Calu3 (cell line): Measurements from ENCODE around the gene NXPH2. TPM values are rescaled to one million over a fixed set of nuclear protein-coding genes. Genes with fewer than 3 reads are reported as not detected.

Source experiments
- BruUV-seq: library from RNA; stranded (reverse); fragments of 400-500 nt; replicated peaks from 2 replicates; lab custom pipeline; 2021; lab: Mats Ljungman, UMichigan
- CTCF ChIA-PET: fragments of 300-600 bp; sonication (Branson Sonifier 250); formaldehyde crosslinking; loops from one replicate; lab custom pipeline; 2022; ENCODE audit warnings: antibody characterized with exemption; lab: Charles Lee
- DNase-seq: peaks from one replicate; pipeline ENCODE4 v3.0.0; 2022
- H3K27ac Mint-ChIP-seq: one replicate; pipeline ENCODE4 v1.8.0; 2022; ENCODE audit warnings: mixed read lengths; ENCODE audit not compliant: unreplicated experiment
- H3K27me3 Mint-ChIP-seq: one replicate; pipeline ENCODE4 v1.8.0; 2022; ENCODE audit warnings: mixed read lengths; ENCODE audit not compliant: unreplicated experiment
- H3K36me3 Mint-ChIP-seq: one replicate; pipeline ENCODE4 v1.8.0; 2022; ENCODE audit warnings: mild to moderate bottlenecking, moderate library complexity, mixed read lengths; ENCODE audit not compliant: insufficient read depth, unreplicated experiment
- H3K4me1 Mint-ChIP-seq: one replicate; pipeline ENCODE4 v1.8.0; 2022; ENCODE audit warnings: mild to moderate bottlenecking, low read depth, mixed read lengths; ENCODE audit not compliant: unreplicated experiment
- H3K4me3 Mint-ChIP-seq: one replicate; pipeline ENCODE4 v1.8.0; 2022; ENCODE audit warnings: mild to moderate bottlenecking, low read depth, moderate library complexity, mixed read lengths; ENCODE audit not compliant: unreplicated experiment
- H3K9me3 Mint-ChIP-seq: one replicate; pipeline ENCODE4 v1.8.0; 2022; ENCODE audit warnings: low read depth, mixed read lengths; ENCODE audit not compliant: unreplicated experiment
- CTCF ChIP-seq: fragments of 200-600 bp; IDR thresholded peaks from one replicate; pipeline ENCODE4 v1.8.0; 2022; ENCODE audit warnings: antibody characterized with exemption; ENCODE audit not compliant: unreplicated experiment
- intact Hi-C: fragments of 100-400 bp; cut with micrococcal nuclease; formaldehyde crosslinking; loops from one replicate; pipeline ENCODE4 v1.10.0; 2022; ENCODE audit not compliant: unreplicated experiment
- total RNA-seq: library from RNA; stranded (reverse); gene quantifications from 2 replicates; pipeline ENCODE4 v1.2.3, GENCODE V29; 2022

The NXPH2 gene
- total RNA-seq, 1 experiment from 2014 or later: 3.1 TPM

- no peak for DNase-seq
- CTCF ChIA-PET: no interaction called here
- Mint-ChIP-seq H3K9me3 (peaks cover 11% of the 10 kb centered on the region), H3K4me3 (no peak overlapping the region), H3K36me3 (no peaks in the 10 kb centered on the region), H3K27me3 (no peaks in the 10 kb centered on the region), H3K27ac (no peak overlapping the region), H3K4me1 (peaks cover 1% of the 10 kb centered on the region)
- intact Hi-C loops: no loop called here
- no peak for TF ChIP-seq CTCF
- no TSS peak for BruUV-seq
Observed at GRCh38 chr2:138730497-138731030, 49.6 kb downstream of the NXPH2 start.

- no peak for DNase-seq
- BruUV-seq: no TSS peak
- Mint-ChIP-seq H3K4me3 (no peak overlapping the region), H3K27me3 (no peaks in the 10 kb centered on the region), H3K27ac (no peak overlapping the region), H3K4me1 (peaks cover 21% of the 10 kb centered on the region), H3K9me3 (no peaks in the 10 kb centered on the region), H3K36me3 (no peaks in the 10 kb centered on the region)
- CTCF ChIA-PET: no interaction called here
- intact Hi-C loops: no loop called here
- TF ChIP-seq CTCF: no peak
Observed at GRCh38 chr2:138727956-138728355, 52.2 kb downstream of the NXPH2 start.

- BruUV-seq: no TSS peak
- no peak for TF ChIP-seq CTCF
- H3K9me3 Mint-ChIP-seq: no peaks in the 10 kb centered on the region
- CTCF ChIA-PET: no interaction called here
- peaks cover 21% of the 10 kb centered on the region for H3K4me1 Mint-ChIP-seq
- H3K27ac Mint-ChIP-seq: no peak overlapping the region
- DNase-seq: no peak
- intact Hi-C loops: no loop called here
- no peaks in the 10 kb centered on the region for H3K36me3 Mint-ChIP-seq
- H3K4me3 Mint-ChIP-seq: no peak overlapping the region
- no peaks in the 10 kb centered on the region for H3K27me3 Mint-ChIP-seq
Observed at GRCh38 chr2:138726681-138727080, 53.5 kb downstream of the NXPH2 start.

GRCh38 chr2:138724729-138725459 lies 55.3 kb downstream of the NXPH2 start:
- no peak for TF ChIP-seq CTCF
- CTCF ChIA-PET: interaction anchor here (0.8 kb wide), 1 partner anchor 62 kb away, joined by 3 read pairs; no protein-coding TSS in a partner anchor
- intact Hi-C loops: no loop called here
- Mint-ChIP-seq H3K4me3 (no peak overlapping the region), H3K4me1 (peaks cover 21% of the 10 kb centered on the region), H3K27ac (no peak overlapping the region), H3K27me3 (no peaks in the 10 kb centered on the region), H3K9me3 (no peaks in the 10 kb centered on the region), H3K36me3 (no peaks in the 10 kb centered on the region)
- no peak for DNase-seq
- BruUV-seq: no TSS peak
